Activated CD4-positive, CD25-positive, alpha-beta regulatory T cell treated with anti-CD3 and anti-CD28 coated beads, Interleukin-2, amount 50 U/mL, for 24 hours (primary cell): Measurements from ENCODE around the gene SPATC1L.

Experiments
- ATAC-seq, 2 donors: fragments of 150-1000 bp; cut with Tn5 transposase; one replicate each; pipeline ENCODE4 v1.10.0; 2021; ENCODE audit warnings: mild to moderate bottlenecking in 1 of 2, moderate library complexity in 1 of 2

The SPATC1L gene

GRCh38 chr21:46160907-46161632 lies 23.2 kb downstream of the SPATC1L start:
- no peak for ATAC-seq

- no peak for ATAC-seq
These were observed 23.7 kb downstream of the SPATC1L start for GRCh38 chr21:46160657-46160906.

GRCh38 chr21:46159841-46160656 lies 24.2 kb downstream of the SPATC1L start:
- no peak for ATAC-seq

- no peak for ATAC-seq
These were observed 24.9 kb downstream of the SPATC1L start for GRCh38 chr21:46159390-46159789.

GRCh38 chr21:46158666-46159300 lies 25.5 kb downstream of the SPATC1L start:
- no peak for ATAC-seq

GRCh38 chr21:46157987-46158451 lies 26.2 kb downstream of the SPATC1L start:
- no peak for ATAC-seq

- ATAC-seq: no peak
These were observed 26.8 kb downstream of the SPATC1L start for GRCh38 chr21:46157396-46157986.

- ATAC-seq: no peak
These were observed 27.6 kb downstream of the SPATC1L start for GRCh38 chr21:46156678-46157077.

- no peak for ATAC-seq
These were observed 27.9 kb downstream of the SPATC1L start for GRCh38 chr21:46156378-46156645.

GRCh38 chr21:46155514-46156377 lies 28.5 kb downstream of the SPATC1L start, which contains the start of gene FTCD:
TSS of gene FTCD (minus strand) at chr21:46155579. CDS start at chr21:46155523, 56 bp downstream.
- ATAC-seq: no peak

- ATAC-seq: no peak
These were observed 29.2 kb downstream of the SPATC1L start for GRCh38 chr21:46154955-46155513.

- ATAC-seq: no peak
These were observed 29.9 kb downstream of the SPATC1L start for GRCh38 chr21:46154155-46154954.

- peak; percentile 42 to 53 for ATAC-seq
These were observed 30.8 kb downstream of the SPATC1L start for GRCh38 chr21:46153247-46154154.

GRCh38 chr21:46152927-46153246 lies 31.4 kb downstream of the SPATC1L start:
- no peak for ATAC-seq

GRCh38 chr21:46151989-46152926 lies 32.0 kb downstream of the SPATC1L start:
- ATAC-seq: no peak

GRCh38 chr21:46151261-46151988 lies 32.8 kb downstream of the SPATC1L start:
- ATAC-seq: no peak

- peak in 1 of 2 donors; percentile 15 for ATAC-seq
These were observed 33.7 kb downstream of the SPATC1L start for GRCh38 chr21:46150491-46151121.

- no peak for ATAC-seq
These were observed 34.2 kb downstream of the SPATC1L start for GRCh38 chr21:46150073-46150472.
